NT2/D1 (cell line): ENCODE results near the gene TNRC6C.
A peak's percentile ranks its signal among the peaks of the same experiment; 100 is the strongest.

Experiments
- DNase-seq: peaks from one replicate; pipeline ENCODE4 v3.0.0-alpha.2; 2011; ENCODE audit warnings: low read depth, low spot score
- H3K27me3 ChIP-seq: 2 replicates; pipeline ENCODE4 v1.6.0; 2011; ENCODE audit warnings: mild to moderate bottlenecking; ENCODE audit not compliant: insufficient read length, insufficient read depth
- H3K36me3 ChIP-seq: 2 replicates; pipeline ENCODE4 v1.6.1; 2011; ENCODE audit warnings: mild to moderate bottlenecking, low read length, mixed read lengths; ENCODE audit not compliant: insufficient read depth, insufficient read length
- H3K4me1 ChIP-seq: 2 replicates; pipeline ENCODE4 v1.5.1; 2011; ENCODE audit not compliant: insufficient read depth, insufficient read length
- H3K4me3 ChIP-seq: 2 replicates; pipeline ENCODE4 v1.5.1; 2011; ENCODE audit warnings: low read depth; ENCODE audit not compliant: insufficient read length
- H3K9ac ChIP-seq: 2 replicates; pipeline ENCODE4 v1.6.0; 2011; ENCODE audit warnings: low read depth; ENCODE audit not compliant: insufficient read length
- H3K9me3 ChIP-seq: 2 replicates; pipeline ENCODE4 v1.5.1; 2011; ENCODE audit warnings: mild to moderate bottlenecking, low read length; ENCODE audit not compliant: insufficient read depth
- SUZ12 ChIP-seq: IDR thresholded peaks from 2 replicates; pipeline ENCODE4 v1.6.1; 2011; ENCODE audit not compliant: insufficient read length, insufficient read depth; ENCODE audit errors: extremely low read depth
- YY1 ChIP-seq: IDR thresholded peaks from 2 replicates; pipeline ENCODE4 v1.6.1; 2011; ENCODE audit not compliant: insufficient read length, insufficient read depth
- ZNF274 ChIP-seq: IDR thresholded peaks from 2 replicates; pipeline ENCODE4 v1.6.1; 2011; ENCODE audit warnings: mild to moderate bottlenecking, low read depth, low read length

TNRC6C gene

DNA sequence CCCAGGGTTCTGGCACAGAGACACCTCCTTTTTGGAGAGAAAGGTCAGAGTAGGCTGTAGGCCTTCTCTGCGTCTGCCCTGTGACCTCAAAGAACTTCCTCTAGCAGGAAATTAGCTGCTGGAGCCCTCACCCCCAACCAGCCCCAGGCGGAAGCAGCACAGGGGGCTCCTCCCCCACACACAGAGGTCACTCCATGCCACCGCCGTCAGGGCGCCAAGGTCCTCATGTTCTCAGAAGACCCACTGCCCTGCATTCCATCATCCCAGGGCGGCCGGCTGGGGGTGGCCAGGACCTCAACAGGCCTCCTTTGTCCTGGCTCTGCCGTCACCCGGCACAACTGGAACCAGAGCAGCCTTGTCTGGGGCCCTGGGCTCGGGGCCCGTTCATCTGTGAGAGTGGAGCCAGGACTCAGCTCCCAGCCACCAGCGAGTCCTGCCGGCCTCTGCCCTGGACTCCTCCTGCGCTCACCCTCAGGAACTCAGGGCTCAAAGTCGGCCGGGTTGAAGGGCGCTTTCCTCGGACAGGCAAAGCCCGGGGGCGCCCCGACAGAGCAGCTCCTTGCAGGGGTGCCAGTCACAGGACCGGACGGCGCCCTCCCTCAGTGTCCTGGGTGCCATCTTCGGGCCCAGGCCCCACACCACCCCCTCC is 168.9 kb downstream of the TNRC6C start:
- Histone ChIP-seq H3K36me3 (peaks cover 40% of the 10 kb centered on the region), H3K9ac (peak overlapping the region; percentile 87), H3K4me3 (peak overlapping the region; percentile 77), H3K27me3 (peaks cover 19% of the 10 kb centered on the region), H3K4me1 (peaks cover 40% of the 10 kb centered on the region), H3K9me3 (no peaks in the 10 kb centered on the region)
- TF ChIP-seq YY1 = no peak
- TF ChIP-seq SUZ12 = no peak
- no peak for TF ChIP-seq ZNF274
- DNase-seq = no peak

- Histone ChIP-seq H3K27me3 (peaks cover 25% of the 10 kb centered on the region), H3K36me3 (peaks cover 34% of the 10 kb centered on the region), H3K9me3 (no peaks in the 10 kb centered on the region), H3K9ac (peak overlapping the region; percentile 87), H3K4me3 (peak overlapping the region; percentile 77), H3K4me1 (peaks cover 46% of the 10 kb centered on the region)
- TF ChIP-seq YY1 (no peak), ZNF274 (no peak), SUZ12 (no peak)
- DNase-seq = no peak
These were observed 169.5 kb downstream of the TNRC6C start for GRCh38 chr17:78127888-78128550.

- Histone ChIP-seq H3K36me3 (peaks cover 27% of the 10 kb centered on the region), H3K27me3 (peaks cover 33% of the 10 kb centered on the region), H3K9ac (peak within 1 kb of the TSS; percentile 87), H3K4me1 (peaks cover 46% of the 10 kb centered on the region), H3K4me3 (peak within 1 kb of the TSS; percentile 77), H3K9me3 (no peaks in the 10 kb centered on the region)
- TF ChIP-seq ZNF274 (no peak), YY1 (no peak), SUZ12 (no peak)
- DNase-seq = no peak
These were observed 170.2 kb downstream of the TNRC6C start, which contains the start of gene TMC6 for GRCh38 chr17:78128551-78129350. TMC6 (minus strand) TSS chr17:78128755; CDS start chr17:78126832, 1,923 bp downstream.

DNA sequence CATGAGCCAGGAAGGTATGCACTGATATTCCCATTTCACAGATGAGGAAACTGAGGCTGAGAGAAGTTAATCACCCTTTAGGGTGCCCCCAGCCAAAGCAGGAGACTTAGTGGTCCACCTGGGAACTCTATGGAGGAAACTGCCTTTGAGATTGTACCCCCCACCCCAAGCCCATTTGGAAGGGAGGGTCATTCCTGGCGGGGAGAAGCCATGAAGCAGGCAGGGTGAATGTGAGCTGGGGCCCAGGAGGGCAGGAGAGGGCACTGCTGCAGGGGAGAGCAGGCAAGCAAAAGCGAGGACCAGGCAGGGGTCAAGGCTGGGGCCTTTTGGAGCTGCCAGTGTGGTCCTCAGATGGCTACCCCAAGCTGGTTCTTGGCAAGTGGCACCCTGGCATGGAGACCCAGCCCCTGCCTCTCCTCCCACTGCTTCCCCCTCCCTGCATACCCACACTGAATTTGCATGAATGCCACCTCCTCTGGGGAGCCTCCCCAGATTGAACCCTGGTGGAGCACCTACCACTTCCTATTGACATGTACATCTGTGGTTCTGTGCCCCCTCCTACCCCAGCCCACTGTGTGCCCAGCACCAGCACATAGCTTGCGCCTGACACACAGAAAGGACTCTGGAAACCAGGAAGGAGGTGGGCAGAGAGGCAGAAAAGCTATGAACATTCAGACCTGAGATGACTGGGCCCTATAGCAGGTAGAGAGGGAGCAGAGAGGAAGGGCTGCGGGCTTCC is 171.0 kb downstream of the TNRC6C start:
- DNase-seq = no peak
- H3K9me3 ChIP-seq = no peaks in the 10 kb centered on the region
- no peak overlapping the region for H3K4me3 ChIP-seq
- peaks cover 43% of the 10 kb centered on the region for H3K4me1 ChIP-seq
- peaks cover 19% of the 10 kb centered on the region for H3K36me3 ChIP-seq
- TF ChIP-seq ZNF274 = no peak
- no peak for TF ChIP-seq YY1
- TF ChIP-seq SUZ12 = no peak
- no peak overlapping the region for H3K9ac ChIP-seq
- H3K27me3 ChIP-seq = peaks cover 37% of the 10 kb centered on the region

- TF ChIP-seq YY1 (no peak), SUZ12 (no peak), ZNF274 (no peak)
- DNase-seq = no peak
These were observed 171.6 kb downstream of the TNRC6C start for GRCh38 chr17:78130090-78130436.

DNA sequence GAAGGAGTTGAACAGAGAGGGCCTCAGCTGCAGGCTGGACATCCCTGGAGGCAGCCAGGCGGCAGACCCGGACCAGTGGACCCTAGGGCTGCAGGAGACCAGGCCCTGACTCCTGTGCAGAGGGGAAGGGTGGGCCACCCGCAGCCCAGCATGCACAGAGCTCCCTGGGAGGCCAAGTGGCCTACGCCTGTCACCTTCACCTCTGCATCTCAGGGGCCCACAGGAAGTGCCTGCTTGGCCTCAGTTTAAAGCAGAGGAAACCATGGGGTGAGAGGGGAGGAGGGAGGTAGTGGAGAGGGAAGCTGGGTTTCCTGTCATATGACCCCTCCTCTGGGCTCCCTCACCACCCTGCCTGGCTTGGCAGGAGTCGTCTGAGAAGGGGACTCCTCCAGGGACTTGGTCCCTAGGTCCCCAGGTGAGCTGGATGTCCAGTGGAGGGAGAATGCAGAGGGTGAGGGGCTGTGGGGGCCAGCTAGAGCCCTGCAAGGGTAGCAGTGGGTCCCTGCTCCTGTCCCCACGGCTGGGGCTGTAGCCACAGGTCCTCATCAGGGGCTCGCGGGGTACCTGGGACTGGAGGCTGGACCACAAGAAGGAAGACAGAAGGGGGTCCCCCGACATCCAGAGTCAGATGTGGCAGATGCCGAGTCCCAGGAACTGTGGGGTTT is 172.1 kb downstream of the TNRC6C start, which contains the start of gene TMC8:
TMC8 (plus strand) TSS at position 335 of the 665 bp plus-strand sequence. CDS start 818 bp downstream, outside the sequence.
- peaks cover 8% of the 10 kb centered on the region for H3K36me3 ChIP-seq
- peak within 1 kb of the TSS; percentile 58 for H3K9ac ChIP-seq
- no peaks in the 10 kb centered on the region for H3K9me3 ChIP-seq
- H3K4me1 ChIP-seq = peaks cover 36% of the 10 kb centered on the region
- H3K4me3 ChIP-seq = peak within 1 kb of the TSS; percentile 29
- no peak for TF ChIP-seq ZNF274
- no peak for TF ChIP-seq YY1
- no peak for TF ChIP-seq SUZ12
- DNase-seq = no peak
- peaks cover 37% of the 10 kb centered on the region for H3K27me3 ChIP-seq

More at GRCh38 chr17:78130090-78130436, 171.6 kb downstream of the TNRC6C start:
- H3K4me1 ChIP-seq = peaks cover 41% of the 10 kb centered on the region
- no peak overlapping the region for H3K9ac ChIP-seq
- peaks cover 37% of the 10 kb centered on the region for H3K27me3 ChIP-seq
- H3K4me3 ChIP-seq = no peak overlapping the region
- peaks cover 13% of the 10 kb centered on the region for H3K36me3 ChIP-seq
- H3K9me3 ChIP-seq = no peaks in the 10 kb centered on the region
